COLO668 (cell line): ENCODE measurements around the gene WDR19.
"Not testable (repeated sequence)": the region's sequence is repeated elsewhere in the genome, so short reads cannot be mapped to it uniquely, and the experiment has no call there.

Experiments used
- DNase-seq: peaks from one replicate; lab custom pipeline; 2025; ENCODE audit not compliant: unreplicated experiment; lab: John Stamatoyannopoulos, UW

The WDR19 gene

DNA sequence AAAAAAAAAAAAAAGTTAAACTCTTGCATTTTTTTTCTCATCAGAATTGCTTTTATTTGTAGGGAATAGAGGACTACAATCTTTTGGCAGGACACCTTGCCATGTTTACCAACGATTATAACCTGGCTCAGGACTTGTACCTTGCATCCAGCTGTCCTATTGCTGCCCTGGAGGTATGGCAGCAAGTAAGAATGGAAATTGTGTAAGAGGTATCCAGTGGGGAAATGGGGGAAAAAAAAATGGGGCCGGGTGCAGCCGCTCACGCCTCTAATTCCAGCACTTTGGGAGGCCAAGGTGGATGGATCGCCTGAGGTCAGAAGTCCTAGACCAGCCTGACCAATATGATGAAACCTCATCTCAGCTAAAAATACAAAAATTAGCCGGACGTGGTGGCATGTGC is 49.8 kb downstream of the WDR19 start:
- no peak for DNase-seq

DNA sequence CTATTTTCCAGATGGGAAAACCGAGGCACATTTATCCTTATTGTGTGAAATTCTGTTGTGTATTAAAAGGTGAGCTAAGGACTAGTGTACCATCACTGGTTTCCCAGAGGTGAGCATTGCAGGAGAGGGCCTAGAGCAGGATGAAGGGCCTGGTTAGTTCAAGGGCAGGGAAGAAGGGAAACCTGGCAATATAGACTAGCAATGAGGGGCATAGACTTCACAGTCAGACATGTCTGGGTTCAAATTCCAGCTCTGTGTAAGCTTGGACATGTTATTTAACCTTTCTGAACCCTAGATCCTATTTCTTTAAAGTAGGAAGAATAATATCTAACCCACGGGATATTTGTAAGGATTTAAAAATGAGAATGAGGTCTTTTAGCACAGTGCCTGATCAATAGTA is 50.8 kb downstream of the WDR19 start:
- DNase-seq, result no peak

DNA sequence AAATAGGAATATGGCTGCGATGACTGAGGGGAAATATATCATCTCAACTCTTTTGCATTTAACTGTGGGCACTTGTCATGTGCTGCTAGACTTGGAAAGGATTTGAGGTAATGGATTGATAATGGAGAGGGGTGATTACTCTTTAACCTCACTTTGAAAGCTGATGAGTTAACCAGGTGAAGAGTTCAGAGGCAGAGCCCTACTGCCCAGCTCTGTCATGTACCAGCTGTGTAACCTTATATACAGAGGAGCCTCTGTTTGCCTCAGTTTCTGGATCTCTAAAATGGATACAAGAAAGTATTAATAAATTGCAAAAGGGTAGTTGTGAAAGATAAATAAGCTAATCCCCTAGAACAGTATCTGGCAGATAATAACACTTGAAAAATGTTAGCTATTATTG is 51.5 kb downstream of the WDR19 start:
- no peak for DNase-seq

DNA sequence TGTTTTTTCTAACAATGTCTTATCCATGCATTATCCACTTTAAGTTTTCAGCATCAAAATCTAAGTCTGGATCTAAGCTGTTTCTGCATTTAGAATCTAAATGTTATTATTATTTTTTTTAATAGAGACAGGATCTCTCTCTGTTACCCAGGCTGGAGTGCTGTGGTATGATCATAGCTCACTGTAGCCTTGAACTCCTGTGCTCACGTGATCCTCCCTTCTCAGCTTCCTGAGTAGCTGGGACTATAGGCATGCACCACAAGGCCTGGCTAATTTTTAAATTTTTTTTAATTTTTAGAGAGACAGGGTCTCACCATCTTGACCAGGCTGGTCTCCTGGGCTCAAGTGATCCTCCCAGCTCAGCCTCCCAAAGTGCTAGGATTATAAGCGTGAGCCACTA is 52.7 kb downstream of the WDR19 start:
- DNase-seq, result no peak

DNA sequence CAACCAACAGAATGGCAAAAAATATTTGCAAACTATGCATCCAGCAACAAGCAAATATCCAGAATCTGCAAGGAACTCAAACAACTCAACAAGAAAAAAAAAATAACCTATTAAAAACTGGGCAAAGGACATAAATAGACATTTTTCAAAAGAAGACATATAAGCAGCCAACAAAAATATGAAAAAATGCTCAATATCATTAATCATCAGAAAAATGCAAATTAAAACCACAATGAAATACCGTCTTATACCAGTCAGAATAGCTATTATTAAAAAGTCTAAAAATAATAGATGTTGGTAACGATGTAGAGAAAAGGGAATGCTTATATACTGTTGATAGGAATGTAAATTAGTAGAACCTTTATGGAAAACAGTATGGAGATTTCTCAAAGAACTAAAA is 53.4 kb downstream of the WDR19 start:
- DNase-seq, result no peak

DNA sequence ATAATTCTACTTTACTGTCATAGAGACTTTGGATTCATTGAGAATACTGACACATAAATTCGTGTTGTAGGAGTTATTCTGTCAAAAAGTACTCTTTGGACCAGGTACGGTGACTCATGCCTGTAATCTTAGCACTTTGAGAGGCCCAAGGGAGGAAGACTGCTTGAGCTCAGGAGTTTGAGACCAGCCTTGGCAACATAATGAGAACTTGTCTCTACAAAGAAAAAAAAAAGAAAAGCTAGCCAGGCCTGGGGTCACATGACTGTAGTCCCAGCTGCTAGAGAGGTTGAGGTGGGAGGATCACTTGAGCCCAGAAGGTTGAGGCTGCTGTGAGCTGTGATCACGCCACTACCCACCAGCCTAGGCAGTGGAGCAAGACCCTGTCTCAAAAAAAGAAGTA is 54.9 kb downstream of the WDR19 start:
- DNase-seq, result no peak

DNA sequence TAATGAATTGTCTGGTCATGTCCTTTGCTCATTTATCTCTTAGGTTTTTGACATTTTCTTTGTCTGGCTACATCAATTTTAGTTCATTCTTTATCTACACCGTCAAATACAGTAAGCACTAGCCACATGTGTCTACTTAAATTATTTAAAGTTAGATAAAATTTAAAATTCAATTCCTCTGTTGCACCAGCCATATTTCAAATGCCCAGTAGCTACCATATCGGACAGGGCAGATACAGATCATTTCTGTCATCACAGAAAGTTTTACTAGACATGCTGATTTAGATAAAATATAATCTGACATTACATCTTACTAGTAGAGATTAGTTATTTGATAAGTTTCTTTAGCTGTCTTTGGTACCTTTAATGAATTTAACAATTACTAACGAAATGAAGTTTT is 61.1 kb downstream of the WDR19 start:
- DNase-seq, result no peak

DNA sequence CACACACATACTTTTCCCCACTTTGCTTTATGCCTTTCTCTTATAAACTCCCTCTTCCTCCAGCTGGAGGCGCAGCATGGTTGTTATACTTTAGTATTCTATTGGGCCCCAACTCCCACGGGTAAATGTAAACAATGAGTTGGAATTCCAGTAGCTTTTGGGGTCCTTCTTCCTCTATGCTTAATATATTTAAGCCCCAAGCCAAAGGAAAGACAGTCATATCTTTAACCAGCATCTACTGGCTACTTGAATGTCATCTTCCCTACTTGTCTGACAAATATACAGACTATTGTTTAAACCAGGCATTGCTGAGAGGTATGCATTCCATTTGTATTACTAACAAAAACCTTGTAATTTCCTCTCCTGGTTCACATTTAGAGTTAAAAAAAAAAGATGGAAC is 72.9 kb downstream of the WDR19 start:
- no peak for DNase-seq

DNA sequence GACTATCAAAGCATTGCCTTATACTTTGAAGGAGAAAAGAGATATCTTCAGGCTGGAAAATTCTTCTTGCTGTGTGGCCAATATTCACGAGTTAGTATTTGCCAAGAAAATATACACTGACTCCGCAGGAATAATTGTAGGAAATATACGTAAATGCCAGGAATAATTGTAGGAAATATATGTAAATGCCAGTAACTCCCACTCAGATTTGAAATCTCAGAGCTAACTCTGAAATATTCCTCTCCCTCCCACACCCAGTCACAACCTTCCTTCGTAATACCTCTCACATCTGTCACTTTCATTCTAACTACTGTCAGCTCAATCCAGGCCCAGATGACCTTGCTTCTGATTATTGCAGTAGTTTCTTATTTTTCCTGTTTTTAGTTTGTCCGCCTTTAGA is 73.5 kb downstream of the WDR19 start:
- DNase-seq, result no peak

DNA sequence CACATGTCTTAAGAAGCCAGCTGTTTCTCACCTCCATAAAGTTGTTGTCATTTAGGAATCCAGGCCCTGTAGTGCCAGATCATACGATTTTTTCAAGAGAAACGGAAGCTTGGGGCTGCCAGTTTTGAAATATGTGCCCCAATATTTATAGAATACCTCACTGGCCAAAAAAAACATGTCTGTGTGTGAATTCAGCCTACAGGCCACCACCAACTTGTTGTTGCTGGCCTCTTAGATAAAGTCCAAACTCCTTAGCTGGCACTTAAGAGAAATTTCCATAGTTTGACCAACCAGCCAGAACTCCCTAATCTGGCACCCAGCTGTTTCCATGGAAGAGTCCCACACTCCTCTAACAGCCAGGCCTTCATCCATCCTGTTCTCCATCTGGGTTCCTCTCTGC is 74.1 kb downstream of the WDR19 start:
- DNase-seq, result no peak

DNA sequence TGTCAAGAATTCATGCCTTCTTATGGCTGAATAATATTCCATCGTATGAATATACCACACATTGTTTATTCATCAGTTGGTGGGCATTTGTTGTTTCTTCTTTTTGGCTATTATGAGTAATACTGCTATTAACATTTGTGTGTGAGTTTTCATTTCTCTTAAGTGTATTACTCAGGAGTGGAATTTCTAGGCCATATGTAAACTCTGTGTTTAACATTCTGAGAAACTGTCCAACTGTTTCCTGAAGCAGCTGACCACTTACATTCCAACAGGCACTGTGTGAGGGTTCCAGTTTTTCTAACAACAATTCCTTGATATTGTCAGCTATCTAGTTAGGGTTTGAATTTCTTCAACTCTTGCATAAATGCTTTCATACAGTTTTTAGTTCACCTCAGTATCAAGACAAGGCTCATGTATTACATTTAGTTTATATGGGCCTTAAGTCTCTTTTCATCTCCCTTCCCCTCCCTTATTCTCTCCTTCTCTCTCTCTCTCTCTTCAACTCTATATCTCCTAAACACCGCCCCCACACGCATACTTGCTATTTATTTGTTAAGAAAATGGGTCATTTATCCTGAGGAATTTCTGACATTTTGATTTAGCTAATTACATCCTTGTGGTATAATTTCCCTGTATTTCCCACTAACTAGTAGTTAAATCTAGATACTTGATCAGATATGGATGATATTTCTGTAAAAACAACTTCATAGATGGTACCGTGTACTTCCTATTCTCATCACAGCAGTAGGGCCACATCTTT is 77.4 kb downstream of the WDR19 start:
- DNase-seq, result no peak

DNA sequence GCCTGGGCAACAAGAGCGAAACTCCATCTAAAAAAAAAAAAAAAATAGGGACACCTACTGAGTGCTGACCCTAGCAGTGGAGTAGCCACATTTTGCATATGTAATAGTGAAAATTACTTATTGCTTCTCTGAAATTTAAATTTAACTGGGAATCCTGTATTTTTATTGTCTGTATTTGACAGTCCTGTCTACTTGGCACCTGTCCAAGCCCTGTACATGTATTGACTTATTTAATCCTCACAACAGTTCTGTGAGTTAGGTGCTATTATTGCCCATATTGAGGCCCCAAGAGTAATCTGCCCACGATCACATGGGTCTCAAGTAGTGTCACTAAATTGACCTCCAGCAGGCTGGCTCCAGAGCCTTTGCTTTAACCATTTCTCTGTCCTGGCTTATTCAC is 81.6 kb downstream of the WDR19 start:
- DNase-seq, result no peak

DNA sequence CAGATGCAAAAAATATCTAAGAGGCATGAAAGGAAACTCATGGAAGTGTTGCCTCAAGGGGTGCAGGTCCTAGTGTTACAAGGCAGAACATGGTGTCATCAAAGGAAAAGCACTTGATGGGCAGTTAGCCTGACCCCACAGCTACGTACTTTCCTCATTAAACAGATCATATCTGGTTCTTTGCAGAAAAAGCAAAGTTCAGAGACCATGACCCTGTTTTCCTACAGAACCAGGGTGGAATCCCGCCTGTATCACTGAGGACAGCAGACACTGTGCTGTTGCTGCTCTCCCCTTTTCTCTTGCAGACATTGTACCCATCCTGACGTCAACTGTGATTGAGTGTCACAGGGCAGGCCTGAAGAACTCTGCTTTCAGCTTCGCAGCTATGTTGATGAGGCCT is 92.2 kb downstream of the WDR19 start:
- no peak for DNase-seq

DNA sequence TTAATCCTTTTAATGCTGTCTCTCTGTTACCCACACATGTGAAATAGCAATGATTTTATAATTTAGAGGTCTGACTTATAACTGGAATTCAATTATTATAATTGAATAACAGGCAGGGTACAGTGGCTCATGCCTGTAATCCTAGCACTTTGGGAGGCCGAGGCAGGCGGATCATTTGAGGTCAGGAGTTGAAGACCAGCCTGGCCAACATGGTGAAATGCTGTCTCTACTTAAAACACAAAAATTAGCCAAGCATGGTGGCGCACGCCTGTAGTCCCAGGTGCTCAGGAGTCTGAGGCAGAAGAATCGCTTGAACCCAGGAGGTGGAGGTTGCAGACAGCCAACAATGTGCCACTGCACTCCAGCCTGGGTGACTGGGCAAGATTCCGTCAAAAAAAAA is 95.3 kb downstream of the WDR19 start:
- not testable (repeated sequence) for DNase-seq

DNA sequence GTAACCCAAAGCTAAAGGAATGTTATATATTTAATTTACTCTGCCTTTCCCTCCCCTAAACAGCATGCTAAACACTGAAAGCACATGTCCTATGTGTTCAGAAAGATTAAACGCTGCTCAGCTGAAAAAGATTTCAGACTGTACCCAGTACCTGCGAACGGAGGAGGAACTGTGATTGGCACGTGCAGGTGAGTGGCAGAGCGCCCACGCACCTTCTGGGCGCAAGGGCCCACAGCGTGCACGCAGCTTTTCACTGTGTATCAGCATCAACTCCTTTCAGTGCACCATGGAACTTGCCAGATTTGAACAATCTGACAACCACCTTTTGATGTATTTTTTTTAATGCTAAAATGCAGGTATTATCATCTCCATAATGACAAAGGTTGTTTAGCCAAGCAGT is 96.1 kb downstream of the WDR19 start:
- no peak for DNase-seq

DNA sequence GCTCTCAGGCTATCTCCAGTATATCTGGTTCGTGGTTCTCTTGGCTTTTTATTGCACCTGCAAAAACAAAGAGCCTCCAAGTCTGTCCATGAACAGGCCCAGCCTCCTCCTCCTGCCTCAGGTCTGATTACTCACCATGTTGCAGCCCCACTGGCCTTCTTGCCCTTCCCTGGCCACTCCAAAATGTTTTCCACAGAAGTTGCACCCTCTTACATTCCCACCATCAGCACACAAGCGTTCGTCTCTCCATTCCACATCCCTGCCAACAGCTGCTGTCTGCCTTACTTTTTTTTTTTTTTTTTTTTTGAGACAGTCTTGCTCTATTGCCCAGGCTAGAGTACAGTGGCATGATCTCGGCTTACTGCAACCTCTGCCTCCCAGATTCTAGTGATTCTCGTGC is 97.1 kb downstream of the WDR19 start:
- no peak for DNase-seq

DNA sequence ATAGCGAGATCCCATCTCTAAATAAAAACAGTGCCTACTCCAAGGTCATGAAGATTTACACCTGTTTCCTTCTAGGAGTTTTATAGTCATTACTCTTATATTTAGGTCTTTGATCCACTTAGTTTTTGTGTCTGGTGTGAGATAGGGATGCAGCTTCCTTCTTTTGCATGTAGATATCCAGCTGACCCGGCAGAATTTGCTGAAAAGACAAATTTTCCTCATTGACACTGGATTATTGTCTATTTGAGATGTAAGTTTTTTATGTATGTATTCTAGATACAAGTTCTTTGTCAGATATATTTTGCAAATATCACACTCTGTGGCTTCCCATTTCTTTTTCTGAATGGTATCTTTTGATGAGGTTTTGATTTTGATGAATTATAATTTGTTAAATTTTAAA is 98.4 kb downstream of the WDR19 start:
- no peak for DNase-seq

DNA sequence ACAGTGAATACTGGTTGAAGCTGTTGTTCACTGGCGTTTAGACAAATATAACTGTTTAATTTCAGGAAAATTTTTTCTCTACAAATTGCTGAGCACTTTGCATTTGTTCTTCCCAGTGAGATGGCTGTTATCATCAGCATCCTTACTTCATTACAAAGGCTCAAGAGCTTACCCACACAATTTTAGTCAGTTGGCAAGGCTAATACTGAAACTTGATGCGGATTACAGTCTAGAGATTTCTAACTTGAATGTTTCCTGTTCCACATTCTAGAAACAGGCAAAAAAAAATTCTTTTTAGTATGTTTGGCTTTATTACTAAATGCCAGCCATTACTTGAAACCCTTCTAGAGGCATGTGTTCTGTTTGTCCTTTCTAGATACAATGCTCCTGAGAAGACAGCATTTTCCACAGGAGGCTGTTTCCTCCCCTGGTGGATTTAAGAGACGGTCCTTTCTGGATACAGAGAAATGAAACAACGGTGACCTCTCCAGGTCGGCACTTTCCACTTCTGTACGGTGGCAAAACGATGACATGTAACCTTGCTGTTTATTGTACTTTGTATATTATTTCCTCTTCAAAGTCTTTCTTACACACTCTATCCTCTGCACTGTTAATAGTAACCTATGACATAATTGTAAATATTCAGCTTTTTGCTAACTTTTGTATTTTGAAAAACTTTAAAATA is 102.9 kb downstream of the WDR19 start:
- DNase-seq, result no peak

DNA sequence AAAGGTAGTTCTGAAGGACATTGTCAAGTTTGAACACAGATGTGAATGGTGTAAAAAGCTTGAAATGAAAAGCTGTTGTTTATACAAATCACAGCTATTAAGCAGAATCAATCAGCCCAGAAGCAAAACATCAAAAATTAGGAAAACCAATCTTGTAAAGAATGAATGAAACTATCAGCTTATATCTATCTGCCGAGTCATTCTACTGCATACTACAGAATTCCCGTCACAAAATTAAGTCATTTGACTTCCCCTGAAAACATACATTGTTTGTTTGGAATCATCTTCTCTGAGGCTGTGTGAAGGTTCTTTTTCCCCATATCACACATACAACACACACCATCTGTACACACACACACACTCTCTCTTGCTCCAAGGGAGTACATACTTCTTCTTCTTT is 103.5 kb downstream of the WDR19 start:
- DNase-seq, result no peak

DNA sequence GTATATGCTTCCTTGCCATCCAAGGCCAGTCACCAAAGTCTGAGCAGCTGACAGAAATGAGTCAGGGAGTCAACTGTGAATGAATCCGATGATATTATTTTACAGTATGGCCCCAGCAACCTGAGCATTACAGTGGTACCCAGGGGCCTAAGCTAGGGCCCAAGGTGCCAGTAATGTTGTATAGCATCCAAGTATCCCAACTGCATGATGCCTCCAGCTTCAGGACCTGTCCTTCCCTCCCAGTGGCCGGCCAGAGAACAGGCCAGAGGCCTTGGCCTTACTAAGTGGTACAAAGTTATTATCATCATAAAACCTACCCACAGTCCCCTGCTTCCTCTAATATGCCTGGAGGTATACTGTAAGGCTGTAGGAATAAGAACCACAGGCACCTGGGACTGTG is 103.9 kb downstream of the WDR19 start:
- no peak for DNase-seq

DNA sequence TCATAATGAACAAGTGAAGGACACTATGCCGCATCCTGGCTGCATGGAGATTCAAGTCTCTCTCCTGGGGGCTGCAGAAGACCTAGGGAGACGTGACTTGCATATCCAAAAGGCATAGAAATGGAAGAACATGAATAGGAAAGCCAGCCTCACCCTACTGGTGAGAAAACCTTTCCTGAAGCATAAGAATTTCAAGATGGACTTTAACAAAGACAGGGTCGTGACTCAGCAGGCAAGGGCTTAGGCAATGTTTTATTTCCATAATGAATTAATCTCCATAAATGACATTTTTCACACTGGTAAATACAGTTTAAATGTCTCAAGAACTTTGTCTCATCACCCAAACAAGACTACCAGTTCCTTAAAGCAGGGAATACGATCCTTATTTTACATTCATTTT is 104.9 kb downstream of the WDR19 start:
- no peak for DNase-seq

DNA sequence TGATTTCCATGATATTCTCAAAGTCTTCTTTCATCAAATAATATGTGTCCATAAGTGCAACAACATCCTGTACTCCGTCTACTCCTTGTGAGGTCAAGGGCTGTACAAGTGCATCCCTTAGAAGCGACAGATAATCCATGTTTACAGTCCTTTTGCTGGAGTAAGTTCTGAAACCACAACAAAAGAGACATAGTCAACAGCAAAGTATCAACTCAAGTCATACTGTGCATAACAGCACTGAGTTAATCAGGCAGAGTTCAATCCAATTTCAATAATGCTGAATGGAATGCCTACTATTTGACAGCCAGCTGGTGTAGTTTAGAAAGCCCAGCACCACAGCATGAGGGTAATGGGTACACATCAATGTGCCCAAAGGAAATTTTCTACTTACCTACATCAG is 109.4 kb downstream of the WDR19 start:
- DNase-seq, result no peak

DNA sequence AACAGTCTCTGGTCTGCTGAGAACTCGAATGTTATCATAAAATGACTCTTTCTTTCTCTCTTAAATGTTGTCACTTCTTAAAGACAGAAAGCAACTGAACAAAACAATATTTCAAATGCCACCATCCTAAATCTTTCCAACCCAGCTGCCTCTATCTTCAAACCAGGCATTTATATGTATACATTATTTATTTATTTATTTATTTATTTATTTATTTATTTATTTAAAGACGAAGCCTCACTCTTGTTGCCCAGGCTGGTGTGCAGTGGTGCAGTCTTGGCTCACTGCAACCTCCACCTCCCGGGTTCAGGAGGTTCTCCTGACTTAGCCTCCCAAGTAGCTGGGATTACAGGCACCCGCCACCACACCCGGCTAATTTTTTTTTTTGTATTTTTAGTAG is 110.1 kb downstream of the WDR19 start:
- DNase-seq, result not testable (repeated sequence)
